HT-29 (cell line): ENCODE results near the gene SLC34A1. TPM values are rescaled to one million over a fixed set of nuclear protein-coding genes. Genes with fewer than 3 reads are reported as not detected.
A peak's percentile ranks its signal among the peaks of the same experiment; 100 is the strongest.
"Not testable (repeated sequence)": the region's sequence is repeated elsewhere in the genome, so short reads cannot be mapped to it uniquely, and the experiment has no call there.

Experiments
- DNase-seq: peaks from one replicate; pipeline ENCODE4 v3.0.0-alpha.2; 2015; ENCODE audit warnings: low spot score
- total RNA-seq: library from RNA; depleted of rRNA; stranded (reverse); fragments of >200 nt; shearing (Covaris generic); gene quantifications from 2 replicates; pipeline ENCODE4 v1.2.3, GENCODE V29; 2014

The SLC34A1 gene
- total RNA-seq, 1 experiment from 2014 or later = not detected

GRCh38 chr5:177355162-177355867, 28.9 kb upstream of the SLC34A1 start:
- no peak for DNase-seq

GRCh38 chr5:177355868-177356168, 28.4 kb upstream of the SLC34A1 start:
- no peak for DNase-seq

- DNase-seq = no peak
Measured at GRCh38 chr5:177356746-177357145, 27.5 kb upstream of the SLC34A1 start.

- DNase-seq = no peak
Measured at GRCh38 chr5:177357146-177357458, 27.1 kb upstream of the SLC34A1 start.

- peak; percentile 80 for DNase-seq
Measured at GRCh38 chr5:177357459-177358351, 26.5 kb upstream of the SLC34A1 start, which contains the start of gene RGS14. RGS14 (plus strand) TSS chr5:177357924; CDS start chr5:177358025, 101 bp downstream.

GRCh38 chr5:177358370-177358819, 25.8 kb upstream of the SLC34A1 start:
- no peak for DNase-seq

GRCh38 chr5:177359451-177359851, 24.8 kb upstream of the SLC34A1 start:
- DNase-seq = no peak

GRCh38 chr5:177359860-177360259, 24.4 kb upstream of the SLC34A1 start:
- no peak for DNase-seq

- DNase-seq = not testable (repeated sequence)
Measured at GRCh38 chr5:177360740-177361139, 23.5 kb upstream of the SLC34A1 start.

- DNase-seq = no peak
Measured at GRCh38 chr5:177361418-177362291, 22.6 kb upstream of the SLC34A1 start.

GRCh38 chr5:177362292-177362609, 22.0 kb upstream of the SLC34A1 start:
- DNase-seq = no peak

GRCh38 chr5:177362610-177363507, 21.4 kb upstream of the SLC34A1 start:
- DNase-seq = peak; percentile 79

GRCh38 chr5:177363565-177363964, 20.7 kb upstream of the SLC34A1 start:
- no peak for DNase-seq

- DNase-seq = no peak
Measured at GRCh38 chr5:177364159-177364962, 19.9 kb upstream of the SLC34A1 start.

GRCh38 chr5:177365845-177366527, 18.2 kb upstream of the SLC34A1 start:
- DNase-seq = no peak

GRCh38 chr5:177366528-177367322, 17.5 kb upstream of the SLC34A1 start:
- DNase-seq = peak; percentile 40

GRCh38 chr5:177367323-177367848, 16.8 kb upstream of the SLC34A1 start:
- DNase-seq = no peak
